ENCODE data around the gene ZNF827. TPM values are rescaled to one million over a fixed set of nuclear protein-coding genes. Genes with fewer than 3 reads are reported as not detected.

ZNF827 gene
- 9.0 TPM for polyA plus RNA-seq (2013, experiment 1 of 2)
- 7.6 TPM for polyA plus RNA-seq (2013, experiment 2 of 2)

DNA sequence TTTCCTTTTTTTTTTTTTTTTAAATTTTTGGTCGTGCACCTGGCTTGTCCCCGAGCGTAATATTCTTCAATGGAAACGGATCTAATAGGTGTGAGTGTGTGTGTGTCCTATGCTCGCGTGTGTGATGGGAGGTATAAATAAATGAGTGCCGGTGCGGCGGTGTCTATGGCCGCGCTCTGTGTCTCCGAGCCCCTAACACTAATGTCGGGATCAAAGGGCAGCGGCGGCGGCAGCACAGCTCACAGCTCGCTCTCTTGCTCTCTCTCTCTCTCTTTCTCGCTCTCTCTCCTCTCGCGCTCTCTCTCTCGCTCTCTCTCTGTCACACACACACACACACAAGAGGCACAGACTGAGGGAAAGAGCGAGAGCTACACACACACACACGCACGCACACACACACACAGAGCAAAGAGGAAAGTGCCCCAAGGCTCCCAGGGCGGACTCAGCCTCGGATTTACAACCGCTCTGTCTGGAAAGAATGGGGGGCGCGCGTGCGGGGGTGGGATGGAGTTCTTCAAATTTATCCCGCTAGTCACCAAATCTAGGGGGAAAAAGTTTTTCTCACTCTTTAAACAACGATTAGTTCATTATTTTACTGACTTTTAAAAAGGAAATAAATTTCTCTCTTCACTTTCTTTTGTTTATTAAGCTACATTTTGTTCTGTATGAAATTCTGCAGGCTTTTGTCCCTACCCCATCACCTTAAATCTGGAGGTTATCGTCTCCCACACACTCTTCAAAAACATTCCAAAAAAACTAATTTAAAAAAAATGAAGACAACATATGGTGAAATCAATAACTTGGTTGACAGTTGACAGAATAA is at the start of gene ZNF827:
ZNF827 (minus strand) TSS at position 206 of the 823 bp plus-strand sequence. CDS start 416 bp downstream, outside the sequence.
- Histone ChIP-seq H3K14ac (ENCODE audit: low read length in 2 of 2) (peak within 1 kb of the TSS in 1 of 2 experiments; percentile 57), H3K4ac (ENCODE audit: low read depth in 1 of 2, low read length in 2 of 2) (peak within 1 kb of the TSS; percentile 9 to 81), H4K8ac (ENCODE audit: low read length) (peak within 1 kb of the TSS; percentile 29), H3K4me3 (ENCODE audit: insufficient read depth in 1 of 2, low read depth in 1 of 2, low read length in 2 of 2) (peak within 1 kb of the TSS; percentile 77 to 96), H3K79me1 (replicated peaks; ENCODE audit: low read length, poor library complexity, severe bottlenecking) (no peaks in the 10 kb centered on the region), H3K9me3 (ENCODE audit: control insufficient read depth, low read length) (no peaks in the 10 kb centered on the region), H3K18ac (ENCODE audit: low read depth in 1 of 2, low read length in 2 of 2) (peak within 1 kb of the TSS; percentile 86 to 98), H2AFZ (ENCODE audit: low read depth, low read length) (peak within 1 kb of the TSS; percentile 76), H2BK12ac (ENCODE audit: low read length in 2 of 2) (peak within 1 kb of the TSS; percentile 57 to 66), H3K36me3 (ENCODE audit: control insufficient read depth in 1 of 2, insufficient read depth in 2 of 2, low read depth in 1 of 2, low read length in 2 of 2) (no peaks in the 10 kb centered on the region), H2BK120ac (ENCODE audit: low read depth, low read length) (peak within 1 kb of the TSS; percentile 98), H3K9ac (ENCODE audit: low read length) (peak within 1 kb of the TSS; percentile 98), H3K4me2 (ENCODE audit: low read length, poor library complexity, severe bottlenecking) (peak within 1 kb of the TSS; percentile 58), H3K4me1 (ENCODE audit: control insufficient read depth, insufficient read depth, low read depth, low read length) (peaks cover 2% of the 10 kb centered on the region), H2AK5ac (ENCODE audit: low read length, severe bottlenecking) (no peak within 1 kb of the TSS), H3K23ac (ENCODE audit: low read length in 2 of 2) (peak within 1 kb of the TSS in 1 of 2 experiments; percentile 16), H2BK5ac (ENCODE audit: low read depth, low read length, poor library complexity, severe bottlenecking) (peak within 1 kb of the TSS; percentile 95), H4K91ac (ENCODE audit: low read length) (peak within 1 kb of the TSS; percentile 95), H3K27ac (ENCODE audit: low read length, poor library complexity, severe bottlenecking) (peak within 1 kb of the TSS; percentile 67), H3K27me3 (ENCODE audit: control insufficient read depth in 1 of 2, insufficient read depth in 1 of 2, low read length in 2 of 2) (no peaks in the 10 kb centered on the region), H2BK15ac (ENCODE audit: low read depth, poor library complexity, severe bottlenecking) (peak within 1 kb of the TSS; percentile 52)
- WGBS: 0% methylated on average over 16 of the region's 34 CpGs
- DNase-seq: peak; percentile 89

DNA sequence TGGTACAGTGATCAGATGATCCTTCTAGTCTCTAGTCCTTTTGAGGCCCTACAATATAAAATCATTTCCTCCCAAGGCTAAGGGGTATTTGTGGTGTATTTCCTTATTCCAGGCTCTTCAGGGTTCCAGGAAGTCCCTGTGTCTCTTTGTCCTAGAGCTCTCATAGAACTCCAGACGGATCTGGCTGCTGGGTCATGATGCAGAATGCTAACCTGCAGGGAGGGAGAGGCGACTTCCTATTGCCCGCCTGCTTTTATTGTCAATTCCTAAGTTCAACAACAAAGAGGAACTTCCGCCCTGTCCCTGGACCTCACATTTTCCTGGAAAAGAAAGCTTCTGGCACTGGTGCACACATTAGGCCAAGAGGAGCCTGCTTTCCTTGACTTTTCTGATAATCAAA is 45.9 kb upstream of the ZNF827 start:
- Histone ChIP-seq H2BK5ac (ENCODE audit: low read depth, low read length, poor library complexity, severe bottlenecking) (no peak overlapping the region), H4K91ac (ENCODE audit: low read length) (no peak overlapping the region), H3K79me1 (replicated peaks; ENCODE audit: low read length, poor library complexity, severe bottlenecking) (no peaks in the 10 kb centered on the region), H3K27me3 (ENCODE audit: control insufficient read depth in 1 of 2, insufficient read depth in 1 of 2, low read length in 2 of 2) (no peaks in the 10 kb centered on the region), H3K18ac (ENCODE audit: low read depth in 1 of 2, low read length in 2 of 2) (no peak overlapping the region), H3K9ac (ENCODE audit: low read length) (no peak overlapping the region), H2AFZ (ENCODE audit: low read depth, low read length) (no peak overlapping the region), H3K36me3 (ENCODE audit: control insufficient read depth in 1 of 2, insufficient read depth in 2 of 2, low read depth in 1 of 2, low read length in 2 of 2) (no peaks in the 10 kb centered on the region), H3K4me2 (ENCODE audit: low read length, poor library complexity, severe bottlenecking) (no peak overlapping the region), H4K8ac (ENCODE audit: low read length) (no peak overlapping the region), H3K9me3 (ENCODE audit: control insufficient read depth, low read length) (no peaks in the 10 kb centered on the region), H3K4ac (ENCODE audit: low read depth in 1 of 2, low read length in 2 of 2) (no peak overlapping the region), H3K23ac (ENCODE audit: low read length in 2 of 2) (no peak overlapping the region), H3K4me1 (ENCODE audit: control insufficient read depth, insufficient read depth, low read depth, low read length) (no peaks in the 10 kb centered on the region), H2BK12ac (ENCODE audit: low read length in 2 of 2) (no peak overlapping the region), H3K14ac (ENCODE audit: low read length in 2 of 2) (no peak overlapping the region), H3K27ac (ENCODE audit: low read length, poor library complexity, severe bottlenecking) (no peak overlapping the region), H2BK120ac (ENCODE audit: low read depth, low read length) (no peak overlapping the region), H2BK15ac (ENCODE audit: low read depth, poor library complexity, severe bottlenecking) (no peak overlapping the region), H2AK5ac (ENCODE audit: low read length, severe bottlenecking) (no peak overlapping the region), H3K4me3 (ENCODE audit: insufficient read depth in 1 of 2, low read depth in 1 of 2, low read length in 2 of 2) (no peak overlapping the region)
- 73% methylated on average over 4 of the region's 4 CpGs for WGBS
- no peak for DNase-seq

GRCh38 chr4:145982791-145983190 is 44.2 kb upstream of the ZNF827 start:
- no peak overlapping the region for H2AFZ ChIP-seq (ENCODE audit: low read depth, low read length)
- H3K4me1 ChIP-seq (ENCODE audit: control insufficient read depth, insufficient read depth, low read depth, low read length): no peaks in the 10 kb centered on the region
- H3K9me3 ChIP-seq (ENCODE audit: control insufficient read depth, low read length): no peaks in the 10 kb centered on the region
- no peak overlapping the region for H3K14ac ChIP-seq (ENCODE audit: low read length in 2 of 2)
- H3K4ac ChIP-seq (ENCODE audit: low read depth in 1 of 2, low read length in 2 of 2): no peak overlapping the region
- no peak overlapping the region for H2BK12ac ChIP-seq (ENCODE audit: low read length in 2 of 2)
- H2BK15ac ChIP-seq (ENCODE audit: low read depth, poor library complexity, severe bottlenecking): no peak overlapping the region
- H3K9ac ChIP-seq (ENCODE audit: low read length): no peak overlapping the region
- no peak overlapping the region for H3K27ac ChIP-seq (ENCODE audit: low read length, poor library complexity, severe bottlenecking)
- no peaks in the 10 kb centered on the region for H3K79me1 ChIP-seq (replicated peaks; ENCODE audit: low read length, poor library complexity, severe bottlenecking)
- no peak overlapping the region for H2AK5ac ChIP-seq (ENCODE audit: low read length, severe bottlenecking)
- no peak overlapping the region for H2BK120ac ChIP-seq (ENCODE audit: low read depth, low read length)
- no peak for DNase-seq
- no peak overlapping the region for H4K8ac ChIP-seq (ENCODE audit: low read length)
- H3K4me2 ChIP-seq (ENCODE audit: low read length, poor library complexity, severe bottlenecking): no peak overlapping the region
- H4K91ac ChIP-seq (ENCODE audit: low read length): no peak overlapping the region
- H3K23ac ChIP-seq (ENCODE audit: low read length in 2 of 2): no peak overlapping the region
- no peak overlapping the region for H3K4me3 ChIP-seq (ENCODE audit: insufficient read depth in 1 of 2, low read depth in 1 of 2, low read length in 2 of 2)
- no peaks in the 10 kb centered on the region for H3K27me3 ChIP-seq (ENCODE audit: control insufficient read depth in 1 of 2, insufficient read depth in 1 of 2, low read length in 2 of 2)
- no peaks in the 10 kb centered on the region for H3K36me3 ChIP-seq (ENCODE audit: control insufficient read depth in 1 of 2, insufficient read depth in 2 of 2, low read depth in 1 of 2, low read length in 2 of 2)
- H2BK5ac ChIP-seq (ENCODE audit: low read depth, low read length, poor library complexity, severe bottlenecking): no peak overlapping the region
- H3K18ac ChIP-seq (ENCODE audit: low read depth in 1 of 2, low read length in 2 of 2): no peak overlapping the region
- WGBS: 95% methylated on average over 4 of the region's 4 CpGs

DNA sequence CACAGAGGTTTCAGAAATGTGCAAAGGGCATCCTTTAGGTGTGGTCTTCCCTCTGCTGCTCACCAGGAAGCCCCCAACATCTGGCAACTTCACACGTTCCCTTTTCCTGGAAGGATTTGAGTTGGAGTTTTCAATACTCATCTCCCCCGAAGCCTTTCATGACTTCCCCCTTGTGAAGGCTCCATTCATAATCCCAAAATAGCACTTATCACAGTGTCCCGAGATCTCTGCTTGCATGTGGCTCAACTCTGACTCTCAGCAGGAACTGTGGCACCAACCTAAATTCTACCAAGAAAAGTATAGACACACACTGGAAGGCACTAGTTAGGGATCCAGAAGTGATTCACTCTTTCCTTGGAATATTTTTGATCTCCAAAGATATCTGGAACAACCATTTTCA is 40.5 kb upstream of the ZNF827 start:
- Histone ChIP-seq H3K4me2 (ENCODE audit: low read length, poor library complexity, severe bottlenecking) (no peak overlapping the region), H3K14ac (ENCODE audit: low read length in 2 of 2) (no peak overlapping the region), H2BK15ac (ENCODE audit: low read depth, poor library complexity, severe bottlenecking) (no peak overlapping the region), H3K27me3 (ENCODE audit: control insufficient read depth in 1 of 2, insufficient read depth in 1 of 2, low read length in 2 of 2) (no peaks in the 10 kb centered on the region), H3K9ac (ENCODE audit: low read length) (no peak overlapping the region), H3K18ac (ENCODE audit: low read depth in 1 of 2, low read length in 2 of 2) (no peak overlapping the region), H3K36me3 (ENCODE audit: control insufficient read depth in 1 of 2, insufficient read depth in 2 of 2, low read depth in 1 of 2, low read length in 2 of 2) (no peaks in the 10 kb centered on the region), H2BK12ac (ENCODE audit: low read length in 2 of 2) (no peak overlapping the region), H3K4me1 (ENCODE audit: control insufficient read depth, insufficient read depth, low read depth, low read length) (no peaks in the 10 kb centered on the region), H3K9me3 (ENCODE audit: control insufficient read depth, low read length) (no peaks in the 10 kb centered on the region), H2AK5ac (ENCODE audit: low read length, severe bottlenecking) (no peak overlapping the region), H2AFZ (ENCODE audit: low read depth, low read length) (no peak overlapping the region), H3K79me1 (replicated peaks; ENCODE audit: low read length, poor library complexity, severe bottlenecking) (no peaks in the 10 kb centered on the region), H4K8ac (ENCODE audit: low read length) (no peak overlapping the region), H4K91ac (ENCODE audit: low read length) (no peak overlapping the region), H3K4me3 (ENCODE audit: insufficient read depth in 1 of 2, low read depth in 1 of 2, low read length in 2 of 2) (no peak overlapping the region), H2BK120ac (ENCODE audit: low read depth, low read length) (no peak overlapping the region), H3K27ac (ENCODE audit: low read length, poor library complexity, severe bottlenecking) (no peak overlapping the region), H3K4ac (ENCODE audit: low read depth in 1 of 2, low read length in 2 of 2) (no peak overlapping the region), H3K23ac (ENCODE audit: low read length in 2 of 2) (no peak overlapping the region), H2BK5ac (ENCODE audit: low read depth, low read length, poor library complexity, severe bottlenecking) (no peak overlapping the region)
- whole genome bisulfite sequencing: 52% methylated on average over 3 of the region's 3 CpGs
- DNase-seq: no peak
